NCI-H1048 (cell line): ENCODE data around the gene CCDC60.
"Not testable (repeated sequence)": the region's sequence is repeated elsewhere in the genome, so short reads cannot be mapped to it uniquely, and the experiment has no call there.

ENCODE experiments used
- DNase-seq: peaks from one replicate; lab custom pipeline; 2025; lab: John Stamatoyannopoulos, UW

Gene CCDC60

DNA sequence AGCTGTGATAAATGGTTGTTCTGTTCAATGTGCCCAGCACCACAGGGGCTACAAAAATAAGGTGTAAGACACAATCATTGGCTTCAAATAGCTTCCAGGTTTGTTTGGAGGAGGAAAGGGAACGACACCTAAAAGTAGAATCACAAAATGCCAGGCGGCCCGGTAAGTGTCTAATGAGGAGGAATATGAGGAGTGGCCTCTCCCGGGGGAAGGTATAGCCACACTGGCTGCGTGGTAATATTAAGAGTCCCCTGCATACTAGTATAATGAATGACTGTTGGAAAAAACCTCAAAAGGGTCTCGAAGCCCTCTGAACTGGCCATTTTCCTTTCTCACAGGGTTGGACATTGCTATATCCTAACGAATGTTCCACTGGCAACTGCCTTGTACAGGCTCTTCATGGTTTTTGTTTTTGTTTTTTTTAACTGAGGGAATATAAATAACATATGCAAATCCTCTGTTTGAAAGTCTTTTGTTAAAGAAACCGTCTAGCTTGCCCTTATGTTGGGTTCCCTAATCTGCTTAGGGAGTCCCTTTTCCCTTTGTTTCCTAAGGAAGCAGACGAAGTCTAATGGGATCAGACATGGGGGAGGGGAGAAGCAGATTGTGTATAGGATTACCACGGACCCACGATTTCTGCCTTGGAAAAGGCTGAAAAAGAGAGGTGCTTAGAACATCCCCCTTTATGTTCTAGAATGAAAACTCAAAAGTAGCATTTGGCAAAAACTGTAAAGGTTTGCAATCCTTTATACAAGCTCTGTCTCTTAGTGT is 4.2 kb downstream of the CCDC60 start:
- no peak for DNase-seq

- no peak for DNase-seq
Observed at GRCh38 chr12:119340578-119340977, 6.0 kb downstream of the CCDC60 start.

- no peak for DNase-seq
Observed at GRCh38 chr12:119341020-119341419, 6.5 kb downstream of the CCDC60 start.

GRCh38 chr12:119341988-119342387 is 7.5 kb downstream of the CCDC60 start:
- DNase-seq = no peak

DNA sequence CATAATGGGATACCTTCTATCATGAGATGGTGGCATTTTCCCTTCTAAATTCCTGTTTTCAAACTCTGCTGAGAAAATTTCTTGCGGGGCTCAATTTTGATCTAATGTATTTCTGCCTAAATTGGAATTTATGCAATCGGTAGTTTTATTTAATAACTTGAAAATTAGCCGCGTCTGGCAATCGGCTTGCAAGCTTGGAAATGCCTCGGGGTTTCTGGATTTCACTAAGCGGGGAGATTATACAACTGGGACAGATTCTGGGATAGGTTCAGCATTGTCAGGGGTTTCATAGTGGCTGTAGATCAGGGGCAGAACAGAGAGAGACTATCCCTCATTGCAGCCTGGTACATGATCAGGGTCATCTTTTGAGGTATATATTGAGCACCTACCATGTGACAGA is 8.6 kb downstream of the CCDC60 start:
- DNase-seq = no peak

- DNase-seq = no peak
Observed at GRCh38 chr12:119354172-119354571, 19.6 kb downstream of the CCDC60 start.

- DNase-seq = not testable (repeated sequence)
Observed at GRCh38 chr12:119360366-119360765, 25.8 kb downstream of the CCDC60 start.

DNA sequence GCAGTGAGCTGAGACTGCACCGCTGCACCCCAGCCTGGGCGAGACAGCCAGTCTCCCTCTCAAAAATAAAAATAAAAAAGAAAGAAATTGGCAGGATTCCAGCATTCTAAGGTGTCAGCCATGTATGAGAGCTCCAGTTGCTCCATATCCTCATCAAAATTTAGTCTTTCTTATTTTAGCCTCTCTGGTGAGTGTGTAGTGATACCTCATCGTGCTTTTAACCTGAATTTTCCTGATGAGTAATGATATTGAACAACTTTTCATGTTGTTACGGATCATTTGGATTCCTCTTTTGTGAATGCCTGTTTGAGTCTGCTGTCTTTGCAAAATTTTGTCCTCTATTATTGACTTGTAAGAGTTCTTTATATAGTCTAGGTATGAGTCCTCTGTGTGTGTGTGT is 28.5 kb downstream of the CCDC60 start:
- no peak for DNase-seq

DNA sequence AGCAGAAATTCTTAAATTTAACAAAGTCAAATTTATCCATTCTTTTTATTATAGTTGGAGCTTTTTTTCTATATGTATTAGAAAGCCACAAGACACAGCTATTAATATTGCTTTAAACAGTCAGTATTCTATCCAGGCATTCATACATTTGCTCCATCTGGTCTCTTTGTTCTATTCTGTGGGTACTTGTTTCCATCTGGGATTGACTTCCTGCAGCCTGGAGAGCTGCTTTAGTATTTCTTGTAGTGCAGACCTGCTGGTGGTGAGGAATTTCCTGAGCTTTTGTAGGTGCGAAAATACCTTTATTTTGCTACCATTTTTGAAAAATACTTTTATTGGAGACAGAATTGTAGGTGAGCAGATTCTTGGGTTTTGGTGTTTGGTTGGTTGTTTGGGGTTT is 29.0 kb downstream of the CCDC60 start:
- DNase-seq = no peak

DNA sequence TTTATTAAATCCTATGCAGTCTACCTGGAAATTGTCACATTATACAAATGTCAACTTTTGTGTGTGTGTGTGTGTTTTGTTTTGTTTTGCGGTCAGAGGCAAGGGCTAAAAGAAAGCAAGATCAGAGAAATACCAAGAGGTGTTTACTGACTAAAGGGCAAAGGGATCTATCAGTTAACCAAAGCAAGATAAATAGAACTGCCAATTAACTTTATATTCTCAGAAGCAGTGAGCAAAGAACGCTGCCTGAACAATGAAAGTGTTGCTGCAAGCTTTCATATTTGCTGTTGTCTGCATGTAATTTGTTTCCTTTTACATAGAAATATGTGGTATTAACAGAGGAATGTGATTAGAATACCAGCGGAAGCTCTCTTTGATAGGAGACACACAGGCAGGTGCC is 30.9 kb downstream of the CCDC60 start:
- no peak for DNase-seq

DNA sequence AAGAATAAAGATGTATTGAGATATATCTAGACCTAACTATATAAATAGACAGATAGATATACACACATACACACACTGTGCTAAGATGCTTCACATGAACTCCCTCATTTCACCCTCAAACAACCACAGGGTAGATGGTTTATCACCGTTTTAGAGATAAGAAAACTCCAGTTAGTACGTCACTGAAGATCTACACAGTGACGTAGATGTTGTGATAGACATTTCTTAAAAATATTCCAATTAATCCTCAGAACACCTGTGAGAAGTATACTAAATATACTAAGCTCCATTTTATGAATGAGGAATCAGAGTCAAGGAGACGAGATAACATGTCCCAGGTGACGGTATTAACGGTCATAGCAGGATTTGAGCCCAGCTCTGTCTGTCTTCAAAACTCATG is 31.5 kb downstream of the CCDC60 start:
- DNase-seq = no peak

- DNase-seq = no peak
Observed at GRCh38 chr12:119369161-119369560, 34.6 kb downstream of the CCDC60 start.

GRCh38 chr12:119369907-119370546 is 35.5 kb downstream of the CCDC60 start:
- no peak for DNase-seq

GRCh38 chr12:119372540-119372939 is 38.0 kb downstream of the CCDC60 start:
- DNase-seq = no peak

- DNase-seq = no peak
Observed at GRCh38 chr12:119373001-119373400, 38.5 kb downstream of the CCDC60 start.

- DNase-seq = no peak
Observed at GRCh38 chr12:119373666-119374065, 39.1 kb downstream of the CCDC60 start.

- DNase-seq = no peak
Observed at GRCh38 chr12:119374635-119375034, 40.1 kb downstream of the CCDC60 start.

DNA sequence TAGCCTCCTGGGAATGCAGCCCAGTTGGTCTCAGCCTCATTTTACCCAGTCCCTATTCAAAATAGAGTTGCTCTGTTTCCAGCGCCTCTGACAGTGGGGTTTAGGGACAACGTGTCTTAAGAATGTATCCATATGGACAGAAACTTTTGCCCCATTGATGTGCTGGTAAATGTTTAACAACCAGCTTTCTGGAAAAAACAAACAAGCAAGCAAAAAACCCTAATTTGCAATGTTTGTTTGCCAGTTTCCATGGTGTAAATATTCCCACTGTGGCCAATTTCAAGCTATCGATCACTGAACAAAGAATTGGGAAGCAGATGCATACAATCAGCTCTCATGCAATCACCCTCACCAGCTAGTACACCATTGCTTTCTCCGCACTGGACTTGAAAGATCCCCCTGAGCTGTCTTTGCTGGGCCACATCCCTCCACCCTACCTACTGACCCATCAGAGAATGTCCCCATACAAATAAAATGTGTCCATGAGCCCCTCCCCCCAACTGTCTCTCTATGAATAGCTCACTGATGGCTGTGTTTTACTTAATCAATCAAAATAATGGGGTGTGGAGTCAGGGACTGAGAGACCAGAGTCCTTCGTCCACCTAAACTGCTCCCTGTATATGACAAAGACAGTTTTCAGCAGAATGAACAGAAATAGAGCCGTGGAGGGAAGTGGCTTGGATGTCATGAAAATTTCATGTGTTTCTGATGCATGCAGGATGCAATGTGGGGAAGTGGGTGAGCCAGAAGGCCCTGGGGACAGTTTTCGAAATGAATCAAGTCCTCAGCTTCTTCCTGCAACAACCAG is 40.8 kb downstream of the CCDC60 start:
- DNase-seq = no peak

DNA sequence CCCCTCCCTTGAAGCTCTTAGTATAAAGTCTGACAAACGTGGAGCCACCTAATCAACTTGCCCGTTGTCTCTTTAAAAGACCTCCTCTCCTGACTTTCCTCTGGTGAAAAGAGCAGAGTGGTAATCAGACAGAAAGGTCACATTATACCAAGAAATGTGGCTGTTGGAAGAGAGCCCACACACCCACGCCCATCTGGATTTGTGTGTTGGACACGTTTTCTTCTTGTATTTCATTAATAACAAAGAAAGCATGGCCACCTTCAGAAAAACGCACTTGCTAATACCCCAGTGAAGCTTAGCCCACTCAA is 41.3 kb downstream of the CCDC60 start:
- no peak for DNase-seq

DNA sequence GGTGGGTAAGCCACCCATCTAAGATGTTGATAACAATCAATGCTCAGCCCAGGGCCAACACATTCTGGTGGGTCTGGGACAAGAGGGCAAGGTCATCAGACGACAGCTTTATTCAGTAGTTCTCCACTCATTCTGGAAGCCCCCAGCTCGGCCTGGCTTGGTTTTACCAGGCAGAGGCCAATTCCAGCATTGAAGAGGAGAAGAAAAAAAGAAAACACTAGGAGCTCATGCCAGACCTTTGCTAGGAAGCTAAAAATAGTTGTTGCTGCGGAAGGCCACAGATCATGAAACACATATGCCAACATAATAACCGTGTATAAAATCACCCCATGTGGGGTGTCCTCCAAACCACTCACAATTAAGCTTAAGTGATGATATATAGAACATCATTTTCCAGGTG is 44.4 kb downstream of the CCDC60 start:
- no peak for DNase-seq

GRCh38 chr12:119381471-119382235 is 47.1 kb downstream of the CCDC60 start:
- no peak for DNase-seq

- no peak for DNase-seq
Observed at GRCh38 chr12:119383206-119383605, 48.7 kb downstream of the CCDC60 start.
